ENCODE measurements around the gene VWA2. TPM values are rescaled to one million over a fixed set of nuclear protein-coding genes. Genes with fewer than 3 reads are reported as not detected.

The VWA2 gene
- total RNA-seq, 4 donors from 2014 or later, result 0.20 TPM; not detected in 3

- intact Hi-C loops (cut with DNase I; ENCODE audit: low total_unique reads) (no loop called here), in situ Hi-C loops (cut with MboI; ENCODE audit: low sequenced_read_pairs in 4 of 4) (no loop called here)
- Histone ChIP-seq H3K4me1 (peaks cover 0 to 4% of the 10 kb centered on the region in 2 donors), H3K27ac (no peak overlapping the region), H3K36me3 (no peaks in the 10 kb centered on the region), H3K9me3 (no peaks in the 10 kb centered on the region), H3K27me3 (no peaks in the 10 kb centered on the region), H3K4me3 (no peak overlapping the region)
- DNase-seq (no peak), ATAC-seq (no peak)
- TF ChIP-seq POLR2A (IDR thresholded peaks at IDR 0.05), result no peak
- TF ChIP-seq, protein P1, sequence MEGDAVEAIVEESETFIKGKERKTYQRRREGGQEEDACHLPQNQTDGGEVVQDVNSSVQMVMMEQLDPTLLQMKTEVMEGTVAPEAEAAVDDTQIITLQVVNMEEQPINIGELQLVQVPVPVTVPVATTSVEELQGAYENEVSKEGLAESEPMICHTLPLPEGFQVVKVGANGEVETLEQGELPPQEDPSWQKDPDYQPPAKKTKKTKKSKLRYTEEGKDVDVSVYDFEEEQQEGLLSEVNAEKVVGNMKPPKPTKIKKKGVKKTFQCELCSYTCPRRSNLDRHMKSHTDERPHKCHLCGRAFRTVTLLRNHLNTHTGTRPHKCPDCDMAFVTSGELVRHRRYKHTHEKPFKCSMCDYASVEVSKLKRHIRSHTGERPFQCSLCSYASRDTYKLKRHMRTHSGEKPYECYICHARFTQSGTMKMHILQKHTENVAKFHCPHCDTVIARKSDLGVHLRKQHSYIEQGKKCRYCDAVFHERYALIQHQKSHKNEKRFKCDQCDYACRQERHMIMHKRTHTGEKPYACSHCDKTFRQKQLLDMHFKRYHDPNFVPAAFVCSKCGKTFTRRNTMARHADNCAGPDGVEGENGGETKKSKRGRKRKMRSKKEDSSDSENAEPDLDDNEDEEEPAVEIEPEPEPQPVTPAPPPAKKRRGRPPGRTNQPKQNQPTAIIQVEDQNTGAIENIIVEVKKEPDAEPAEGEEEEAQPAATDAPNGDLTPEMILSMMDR (IDR thresholded peaks at IDR 0.05 in 4 of 5, conservative IDR thresholded peaks at IDR 0.05 in 1 of 5), result no peak
Observed at GRCh38 chr10:114228156-114228555, 10.9 kb upstream of the VWA2 start.

GRCh38 chr10:114232561-114233176, 6.4 kb upstream of the VWA2 start:
- Histone ChIP-seq H3K9me3 (no peaks in the 10 kb centered on the region), H3K4me3 (no peak overlapping the region), H3K4me1 (no peaks in the 10 kb centered on the region), H3K36me3 (no peaks in the 10 kb centered on the region), H3K27ac (no peak overlapping the region), H3K27me3 (peaks cover 0 to 18% (median 5%) of the 10 kb centered on the region in 3 donors)
- ATAC-seq (no peak), DNase-seq (no peak)
- in situ Hi-C loops (cut with MboI; ENCODE audit: low sequenced_read_pairs in 4 of 4) (no loop called here), intact Hi-C loops (cut with DNase I; ENCODE audit: low total_unique reads) (no loop called here)
- TF ChIP-seq, protein P1 (IDR thresholded peaks at IDR 0.05 in 4 of 5, conservative IDR thresholded peaks at IDR 0.05 in 1 of 5), result no peak
- no peak for TF ChIP-seq POLR2A (IDR thresholded peaks at IDR 0.05)

GRCh38 chr10:114233482-114233881, 5.6 kb upstream of the VWA2 start:
- no peaks in the 10 kb centered on the region for H3K4me1 ChIP-seq
- no peaks in the 10 kb centered on the region for H3K9me3 ChIP-seq
- H3K27me3 ChIP-seq, result peaks cover 6 to 26% (median 12%) of the 10 kb centered on the region in 3 donors
- ATAC-seq (no peak), DNase-seq (no peak)
- TF ChIP-seq POLR2A (IDR thresholded peaks at IDR 0.05), result no peak
- TF ChIP-seq, protein P1 (IDR thresholded peaks at IDR 0.05 in 4 of 5, conservative IDR thresholded peaks at IDR 0.05 in 1 of 5), result no peak
- no peak overlapping the region for H3K27ac ChIP-seq
- no peak overlapping the region for H3K4me3 ChIP-seq
- intact Hi-C loops (cut with DNase I; ENCODE audit: low total_unique reads), result no loop called here
- H3K36me3 ChIP-seq, result no peaks in the 10 kb centered on the region
- in situ Hi-C loops (cut with MboI; ENCODE audit: low sequenced_read_pairs in 4 of 4), result no loop called here

DNA sequence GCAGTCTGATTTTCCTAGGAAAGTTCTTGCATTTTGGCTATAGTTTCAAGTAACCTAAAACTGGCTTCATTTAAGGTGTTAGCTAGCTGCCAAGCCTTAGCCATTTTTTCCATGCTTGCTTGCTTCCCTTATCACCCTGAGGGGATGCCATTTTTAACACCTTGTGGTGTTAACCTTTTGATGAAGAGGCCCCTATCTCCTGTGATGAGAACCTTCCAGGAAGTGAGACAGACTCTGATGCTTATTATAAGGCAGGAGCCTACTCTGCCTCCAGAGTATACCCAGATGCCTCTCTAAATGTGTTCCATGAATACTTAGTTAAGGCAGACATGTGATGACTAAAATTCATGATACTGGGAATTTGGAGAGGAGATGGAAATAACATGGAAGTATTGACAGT, 4.9 kb upstream of the VWA2 start:
- intact Hi-C loops (cut with DNase I; ENCODE audit: low total_unique reads) (no loop called here), in situ Hi-C loops (cut with MboI; ENCODE audit: low sequenced_read_pairs in 4 of 4) (no loop called here)
- TF ChIP-seq POLR2A (IDR thresholded peaks at IDR 0.05), result no peak
- TF ChIP-seq, protein P1 (IDR thresholded peaks at IDR 0.05 in 4 of 5, conservative IDR thresholded peaks at IDR 0.05 in 1 of 5), result no peak
- Histone ChIP-seq H3K27ac (no peak overlapping the region), H3K36me3 (no peaks in the 10 kb centered on the region), H3K27me3 (peaks cover 12 to 32% (median 18%) of the 10 kb centered on the region in 3 donors), H3K9me3 (no peaks in the 10 kb centered on the region), H3K4me1 (no peaks in the 10 kb centered on the region), H3K4me3 (no peak overlapping the region)
- ATAC-seq (no peak), DNase-seq (no peak)

- no peaks in the 10 kb centered on the region for H3K9me3 ChIP-seq
- H3K27me3 ChIP-seq, result peaks cover 19 to 44% (median 22%) of the 10 kb centered on the region in 3 donors
- intact Hi-C loops (cut with DNase I; ENCODE audit: low total_unique reads) (no loop called here), in situ Hi-C loops (cut with MboI; ENCODE audit: low sequenced_read_pairs in 4 of 4) (no loop called here)
- ATAC-seq, result no peak
- peaks cover 0 to 3% of the 10 kb centered on the region in 2 donors for H3K4me1 ChIP-seq
- peak overlapping the region in 1 of 4 donors; percentile 53 for H3K4me3 ChIP-seq
- no peak for DNase-seq
- no peaks in the 10 kb centered on the region for H3K36me3 ChIP-seq
- TF ChIP-seq POLR2A (IDR thresholded peaks at IDR 0.05), result no peak
- TF ChIP-seq, protein P1 (IDR thresholded peaks at IDR 0.05 in 4 of 5, conservative IDR thresholded peaks at IDR 0.05 in 1 of 5), result no peak
- H3K27ac ChIP-seq, result no peak overlapping the region
Observed at GRCh38 chr10:114239994-114240345, 916 bp downstream of the VWA2 start.
